ENCODE measurements around the gene RNF19B. TPM values are rescaled to one million over a fixed set of nuclear protein-coding genes. Genes with fewer than 3 reads are reported as not detected.
A peak's percentile ranks its signal among the peaks of the same experiment; 100 is the strongest.

Gene RNF19B
- total and polyA plus RNA-seq, 9 donors = 6.8 to 11.1 (median 9.7) TPM

DNA sequence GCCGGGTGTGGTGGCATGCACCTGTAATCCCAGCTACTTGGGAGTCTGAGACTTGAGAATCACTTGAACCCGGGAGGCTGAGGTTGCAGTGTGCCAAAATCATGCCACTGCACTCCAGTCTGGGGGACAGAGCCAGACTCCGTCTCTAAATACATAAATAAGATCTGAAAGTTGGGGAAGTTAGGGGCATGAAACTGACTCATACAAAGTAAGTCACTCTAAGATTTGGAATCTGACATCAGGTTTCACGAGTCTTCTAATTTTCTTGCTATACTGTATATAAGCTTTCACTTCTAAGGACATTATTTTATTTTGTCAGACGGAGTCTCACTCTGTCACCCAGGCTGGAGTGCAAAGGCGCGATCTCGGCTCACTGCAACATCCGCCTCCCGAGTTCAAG, 30.1 kb downstream of the RNF19B start:
- no peak overlapping the region for H3K4me3 ChIP-seq (ENCODE audit: low read length)
- no peak overlapping the region for H3K27ac ChIP-seq (ENCODE audit: low read length)
- no peaks in the 10 kb centered on the region for H3K27me3 ChIP-seq (ENCODE audit: control insufficient read depth, insufficient read depth, low read length)
- peaks cover 19% of the 10 kb centered on the region for H3K36me3 ChIP-seq (ENCODE audit: control insufficient read depth, insufficient read depth, low read length)
- DNase-seq = no peak
- 85% methylated on average over 5 of the region's 10 CpGs for WGBS (ENCODE audit: insufficient coverage)
- H3K9me3 ChIP-seq (replicated peaks; ENCODE audit: control insufficient read depth, low read depth, low read length) = no peaks in the 10 kb centered on the region
- H3K4me1 ChIP-seq (ENCODE audit: control insufficient read depth, insufficient read depth, low read length) = peaks cover 6% of the 10 kb centered on the region

DNA sequence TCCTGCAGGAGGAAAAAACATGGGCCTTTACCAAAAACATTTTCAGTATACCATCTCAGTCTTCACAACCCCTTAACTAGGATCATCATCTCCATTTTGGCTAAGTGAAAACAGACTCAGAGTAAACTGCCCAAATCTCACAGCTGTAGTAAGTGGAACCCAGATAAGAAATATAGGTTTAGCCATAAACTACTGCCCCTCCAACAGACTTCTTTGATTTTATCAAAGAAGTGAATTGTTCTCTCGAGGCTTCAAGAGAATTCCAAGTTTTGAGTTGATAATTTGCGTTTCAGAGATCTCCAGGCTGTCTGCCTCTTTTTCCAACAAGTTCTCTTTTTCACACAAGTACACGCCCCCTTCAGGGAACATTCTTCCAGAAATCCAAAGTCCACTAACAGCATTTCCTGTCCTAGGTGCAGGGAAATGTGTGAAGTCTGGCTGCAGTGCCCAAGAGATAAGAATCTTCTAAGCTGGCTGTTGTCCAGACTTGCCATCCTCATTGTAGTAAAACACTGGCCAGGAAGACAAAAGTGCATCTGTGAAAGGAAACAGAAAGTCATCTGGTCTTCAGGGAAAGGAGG, 30.8 kb downstream of the RNF19B start:
- peaks cover 19% of the 10 kb centered on the region for H3K36me3 ChIP-seq (ENCODE audit: control insufficient read depth, insufficient read depth, low read length)
- peaks cover 4% of the 10 kb centered on the region for H3K4me1 ChIP-seq (ENCODE audit: control insufficient read depth, insufficient read depth, low read length)
- WGBS (ENCODE audit: insufficient coverage) = no CpG with 5 or more reads among the region's 3 CpGs
- H3K27ac ChIP-seq (ENCODE audit: low read length) = peak overlapping the region; percentile 11
- peak; percentile 63 for DNase-seq
- H3K4me3 ChIP-seq (ENCODE audit: low read length) = no peak overlapping the region
- H3K27me3 ChIP-seq (ENCODE audit: control insufficient read depth, insufficient read depth, low read length) = no peaks in the 10 kb centered on the region
- H3K9me3 ChIP-seq (replicated peaks; ENCODE audit: control insufficient read depth, low read depth, low read length) = no peaks in the 10 kb centered on the region

DNA sequence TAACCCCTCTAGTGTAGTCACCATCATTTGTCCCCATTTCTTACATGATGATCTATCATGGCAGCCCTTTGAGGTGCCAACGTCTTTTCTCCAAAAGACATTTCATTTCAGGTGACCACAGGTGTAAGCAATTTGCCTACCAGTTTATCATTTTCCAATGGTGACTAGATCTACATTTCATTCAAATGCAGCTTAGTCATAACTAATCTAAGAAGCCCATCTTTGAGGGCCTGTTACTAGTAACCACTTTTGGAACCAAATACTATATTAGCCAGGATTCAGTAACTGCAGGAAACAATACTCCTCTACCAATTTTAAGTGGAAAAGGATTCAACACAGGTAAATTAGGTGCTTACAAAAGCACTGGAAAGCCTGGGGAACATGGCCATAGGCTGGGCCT, 32.8 kb downstream of the RNF19B start:
- Histone ChIP-seq H3K27ac (ENCODE audit: low read length) (no peak overlapping the region), H3K9me3 (replicated peaks; ENCODE audit: control insufficient read depth, low read depth, low read length) (no peaks in the 10 kb centered on the region), H3K36me3 (ENCODE audit: control insufficient read depth, insufficient read depth, low read length) (peaks cover 5% of the 10 kb centered on the region), H3K4me1 (ENCODE audit: control insufficient read depth, insufficient read depth, low read length) (peaks cover 4% of the 10 kb centered on the region), H3K4me3 (ENCODE audit: low read length) (no peak overlapping the region), H3K27me3 (ENCODE audit: control insufficient read depth, insufficient read depth, low read length) (peaks cover 3% of the 10 kb centered on the region)
- no peak for DNase-seq
- 78% methylated on average over 1 of the region's 1 CpG for WGBS (ENCODE audit: insufficient coverage)

DNA sequence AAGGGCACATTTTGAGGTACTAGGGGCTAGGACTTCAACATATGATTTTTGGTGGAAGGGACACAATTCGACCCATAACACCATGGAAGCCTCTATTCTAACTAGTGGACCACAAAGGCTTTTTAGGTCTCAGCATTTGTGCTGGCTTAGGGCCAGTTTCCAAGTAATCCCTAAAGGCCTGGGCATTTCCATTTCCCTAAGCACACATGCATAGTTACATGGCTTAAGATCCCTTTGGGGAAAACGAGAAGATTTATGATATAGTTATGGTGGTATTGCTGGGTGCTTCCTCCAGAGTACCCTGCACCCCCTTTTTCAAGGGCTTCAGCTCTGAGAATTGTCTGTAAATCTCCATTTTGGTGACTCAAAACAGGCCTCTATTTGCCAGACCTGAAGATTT, 35.2 kb downstream of the RNF19B start:
- WGBS (ENCODE audit: insufficient coverage) = no CpG with 5 or more reads among the region's 2 CpGs
- Histone ChIP-seq H3K4me3 (ENCODE audit: low read length) (no peak overlapping the region), H3K27me3 (ENCODE audit: control insufficient read depth, insufficient read depth, low read length) (peaks cover 24% of the 10 kb centered on the region), H3K4me1 (ENCODE audit: control insufficient read depth, insufficient read depth, low read length) (peaks cover 17% of the 10 kb centered on the region), H3K27ac (ENCODE audit: low read length) (no peak overlapping the region), H3K36me3 (ENCODE audit: control insufficient read depth, insufficient read depth, low read length) (no peaks in the 10 kb centered on the region), H3K9me3 (replicated peaks; ENCODE audit: control insufficient read depth, low read depth, low read length) (no peaks in the 10 kb centered on the region)
- no peak for DNase-seq

DNA sequence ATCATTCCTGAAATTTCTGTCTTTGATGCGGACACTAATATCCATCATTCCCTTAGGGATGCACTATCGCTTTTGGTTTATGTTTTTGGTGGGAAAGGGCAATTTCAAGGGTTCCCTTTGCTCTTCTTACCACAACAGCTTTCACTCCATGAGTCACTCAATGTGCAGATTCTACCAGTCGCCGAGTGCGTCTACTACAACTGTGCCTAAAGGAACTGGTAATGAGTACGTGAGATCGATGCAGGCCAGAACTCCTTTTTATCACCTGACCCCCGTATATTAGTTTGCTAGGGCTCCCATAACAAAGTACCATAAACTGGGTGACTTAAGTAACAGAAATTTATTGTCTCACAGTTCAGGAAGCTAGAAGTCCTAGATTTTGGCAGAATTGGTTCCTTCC, 35.9 kb downstream of the RNF19B start:
- H3K27ac ChIP-seq (ENCODE audit: low read length) = no peak overlapping the region
- peaks cover 29% of the 10 kb centered on the region for H3K27me3 ChIP-seq (ENCODE audit: control insufficient read depth, insufficient read depth, low read length)
- no CpG with 5 or more reads among the region's 8 CpGs for WGBS (ENCODE audit: insufficient coverage)
- no peak overlapping the region for H3K4me3 ChIP-seq (ENCODE audit: low read length)
- no peak for DNase-seq
- no peaks in the 10 kb centered on the region for H3K9me3 ChIP-seq (replicated peaks; ENCODE audit: control insufficient read depth, low read depth, low read length)
- no peaks in the 10 kb centered on the region for H3K36me3 ChIP-seq (ENCODE audit: control insufficient read depth, insufficient read depth, low read length)
- H3K4me1 ChIP-seq (ENCODE audit: control insufficient read depth, insufficient read depth, low read length) = peaks cover 14% of the 10 kb centered on the region

DNA sequence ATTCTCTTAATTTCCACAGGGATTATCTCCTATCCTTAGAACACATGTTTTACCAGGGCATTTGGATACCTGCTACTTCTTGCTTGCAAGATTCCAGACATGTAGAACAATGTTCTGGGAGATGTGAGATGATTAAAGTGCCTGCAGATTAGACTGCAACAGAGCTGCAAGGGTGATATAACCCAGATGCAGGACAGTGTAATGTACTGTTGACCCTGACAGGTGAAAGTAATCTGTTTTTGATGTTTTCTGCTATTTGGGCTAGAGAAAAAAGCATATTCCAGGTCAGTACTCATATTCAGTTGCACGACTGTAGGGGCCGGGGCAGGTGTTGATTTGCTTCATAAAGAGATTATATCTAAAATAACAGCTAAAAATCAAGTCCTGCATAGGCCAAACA, 36.3 kb downstream of the RNF19B start:
- WGBS (ENCODE audit: insufficient coverage) = no CpG with 5 or more reads among the region's 2 CpGs
- H3K4me1 ChIP-seq (ENCODE audit: control insufficient read depth, insufficient read depth, low read length) = peaks cover 14% of the 10 kb centered on the region
- H3K27me3 ChIP-seq (ENCODE audit: control insufficient read depth, insufficient read depth, low read length) = peaks cover 33% of the 10 kb centered on the region
- no peaks in the 10 kb centered on the region for H3K9me3 ChIP-seq (replicated peaks; ENCODE audit: control insufficient read depth, low read depth, low read length)
- H3K27ac ChIP-seq (ENCODE audit: low read length) = no peak overlapping the region
- H3K4me3 ChIP-seq (ENCODE audit: low read length) = no peak overlapping the region
- no peaks in the 10 kb centered on the region for H3K36me3 ChIP-seq (ENCODE audit: control insufficient read depth, insufficient read depth, low read length)
- no peak for DNase-seq

DNA sequence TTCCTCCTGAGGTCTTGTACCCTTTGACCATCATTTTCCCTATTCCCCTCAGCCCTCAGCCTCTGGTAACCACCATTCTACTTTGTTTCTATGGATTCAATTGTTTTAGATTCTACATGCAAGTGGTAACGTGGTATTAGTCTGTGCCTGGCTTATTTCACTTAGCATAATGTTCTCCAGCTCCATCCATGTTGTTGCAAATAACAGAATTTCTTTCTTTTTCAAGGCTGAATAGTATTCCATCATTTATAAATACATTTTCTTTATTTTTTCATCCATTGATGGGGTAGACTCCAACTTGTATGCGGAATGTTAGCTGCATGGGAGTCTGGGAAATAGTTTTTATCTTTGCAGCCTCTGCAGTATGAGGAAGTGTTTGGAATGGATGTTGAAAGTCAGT, 37.2 kb downstream of the RNF19B start:
- peaks cover 14% of the 10 kb centered on the region for H3K4me1 ChIP-seq (ENCODE audit: control insufficient read depth, insufficient read depth, low read length)
- no peak overlapping the region for H3K27ac ChIP-seq (ENCODE audit: low read length)
- no CpG with 5 or more reads among the region's 2 CpGs for WGBS (ENCODE audit: insufficient coverage)
- no peak for DNase-seq
- peaks cover 35% of the 10 kb centered on the region for H3K27me3 ChIP-seq (ENCODE audit: control insufficient read depth, insufficient read depth, low read length)
- no peaks in the 10 kb centered on the region for H3K9me3 ChIP-seq (replicated peaks; ENCODE audit: control insufficient read depth, low read depth, low read length)
- no peak overlapping the region for H3K4me3 ChIP-seq (ENCODE audit: low read length)
- H3K36me3 ChIP-seq (ENCODE audit: control insufficient read depth, insufficient read depth, low read length) = no peaks in the 10 kb centered on the region

DNA sequence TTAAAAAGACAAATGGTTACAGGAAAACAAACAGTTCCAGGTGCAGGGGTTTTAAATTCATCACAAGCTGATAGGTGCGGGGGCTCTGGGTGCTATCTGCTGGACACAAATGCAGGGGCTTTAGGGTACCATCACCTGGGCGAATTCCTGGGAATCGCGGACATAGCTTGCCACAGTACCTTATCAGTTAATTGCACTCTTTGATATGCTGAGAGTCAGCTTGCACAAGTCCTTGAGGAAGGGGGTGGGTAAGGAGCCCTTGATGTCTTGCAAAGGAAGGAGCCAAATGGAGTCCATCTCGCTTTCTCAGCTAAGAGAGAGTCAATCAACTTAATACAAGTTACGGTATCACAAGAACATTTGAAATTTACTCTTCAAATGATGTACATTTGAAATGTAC, 38.0 kb downstream of the RNF19B start:
- peaks cover 35% of the 10 kb centered on the region for H3K27me3 ChIP-seq (ENCODE audit: control insufficient read depth, insufficient read depth, low read length)
- H3K4me3 ChIP-seq (ENCODE audit: low read length) = no peak overlapping the region
- no peaks in the 10 kb centered on the region for H3K9me3 ChIP-seq (replicated peaks; ENCODE audit: control insufficient read depth, low read depth, low read length)
- H3K36me3 ChIP-seq (ENCODE audit: control insufficient read depth, insufficient read depth, low read length) = no peaks in the 10 kb centered on the region
- H3K4me1 ChIP-seq (ENCODE audit: control insufficient read depth, insufficient read depth, low read length) = peaks cover 14% of the 10 kb centered on the region
- 100% methylated on average over 1 of the region's 6 CpGs for WGBS (ENCODE audit: insufficient coverage)
- DNase-seq = no peak
- no peak overlapping the region for H3K27ac ChIP-seq (ENCODE audit: low read length)

DNA sequence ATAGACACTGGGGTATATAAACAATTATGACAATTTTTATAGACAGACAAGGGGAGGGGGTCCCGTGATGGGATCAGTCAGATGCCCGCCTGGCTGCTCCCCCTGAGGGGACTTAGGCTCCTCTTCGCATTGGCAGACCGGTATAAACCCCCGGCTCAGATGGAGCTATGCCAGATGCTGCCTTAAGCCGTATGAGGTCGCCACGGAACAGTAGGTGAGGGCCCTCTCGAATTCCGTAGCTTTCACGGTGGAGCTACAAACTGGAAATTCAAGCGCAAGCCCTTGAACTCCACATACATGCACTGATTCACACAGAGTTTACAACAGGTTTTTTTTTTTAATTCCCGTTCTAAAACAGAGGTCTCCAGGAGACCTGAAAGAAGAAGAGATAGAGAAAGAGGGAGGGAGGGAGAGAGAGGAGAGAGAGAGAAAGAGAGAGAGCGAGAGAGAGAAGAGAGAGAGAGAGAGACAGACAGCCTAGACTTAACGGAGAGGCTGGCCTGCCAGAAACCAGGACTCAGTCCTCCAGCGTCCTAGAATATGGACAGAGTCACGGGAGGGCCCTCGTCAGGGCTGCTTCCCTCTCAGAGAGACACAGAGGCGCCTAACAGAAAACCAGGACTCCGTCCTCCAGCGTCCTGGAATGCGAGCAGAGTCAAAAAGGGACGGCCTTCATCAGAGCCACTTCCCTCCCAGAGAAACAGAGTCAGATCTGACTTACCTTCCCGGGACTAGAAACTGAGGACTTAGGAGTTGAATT, 39.0 kb downstream of the RNF19B start:
- peak; percentile 62 for DNase-seq
- Histone ChIP-seq H3K9me3 (replicated peaks; ENCODE audit: control insufficient read depth, low read depth, low read length) (no peaks in the 10 kb centered on the region), H3K4me1 (ENCODE audit: control insufficient read depth, insufficient read depth, low read length) (peaks cover 18% of the 10 kb centered on the region), H3K27ac (ENCODE audit: low read length) (no peak overlapping the region), H3K4me3 (ENCODE audit: low read length) (no peak overlapping the region), H3K27me3 (ENCODE audit: control insufficient read depth, insufficient read depth, low read length) (peaks cover 35% of the 10 kb centered on the region), H3K36me3 (ENCODE audit: control insufficient read depth, insufficient read depth, low read length) (no peaks in the 10 kb centered on the region)
- 11% methylated on average over 15 of the region's 24 CpGs for WGBS (ENCODE audit: insufficient coverage)

DNA sequence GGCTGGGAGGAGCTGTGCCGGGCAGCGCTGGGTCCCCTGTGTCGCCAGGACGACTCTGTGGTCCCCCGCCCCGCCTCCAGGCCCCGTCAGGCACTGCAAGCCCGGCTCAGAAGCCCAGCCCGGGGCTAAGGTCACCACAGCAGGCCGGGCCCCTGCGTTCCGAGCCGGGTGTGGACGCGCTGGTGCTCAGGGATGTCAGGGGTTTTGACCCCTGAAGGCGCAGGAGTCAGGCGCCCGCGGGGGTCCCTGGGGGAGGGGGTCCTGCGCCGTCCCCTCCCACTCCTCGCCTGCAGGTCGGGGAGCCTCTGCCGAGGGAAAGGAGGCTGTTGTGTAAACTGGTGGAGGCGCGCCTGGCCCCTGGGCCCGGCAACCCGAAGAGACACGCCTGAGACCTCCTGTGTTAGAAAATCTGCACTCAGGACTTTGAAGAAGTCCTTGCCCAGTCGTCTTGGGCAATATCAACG, 39.7 kb downstream of the RNF19B start:
- Histone ChIP-seq H3K4me1 (ENCODE audit: control insufficient read depth, insufficient read depth, low read length) (peaks cover 20% of the 10 kb centered on the region), H3K27ac (ENCODE audit: low read length) (no peak overlapping the region), H3K4me3 (ENCODE audit: low read length) (no peak overlapping the region), H3K9me3 (replicated peaks; ENCODE audit: control insufficient read depth, low read depth, low read length) (no peaks in the 10 kb centered on the region), H3K27me3 (ENCODE audit: control insufficient read depth, insufficient read depth, low read length) (peaks cover 35% of the 10 kb centered on the region), H3K36me3 (ENCODE audit: control insufficient read depth, insufficient read depth, low read length) (no peaks in the 10 kb centered on the region)
- DNase-seq = no peak
- WGBS (ENCODE audit: insufficient coverage) = 12% methylated on average over 24 of the region's 31 CpGs

Data from muscle of leg (tissue), 11 donors.